ENCODE data around the gene ZNF823.

- TF ChIP-seq POLR2A (IDR thresholded peaks at IDR 0.05; ENCODE audit: low read length) (no peak), GATA1 (IDR thresholded peaks at IDR 0.05; ENCODE audit: low read depth, low read length) (no peak)
These were observed 40.5 kb downstream of the ZNF823 start for GRCh38 chr19:11698231-11698630.
